Coronary artery (tissue), 2 donors: ENCODE measurements around the gene SPACA4.

Experiments
- DNase-seq: peaks from one replicate; pipeline ENCODE4 v3.0.0-alpha.2; 2017; ENCODE audit warnings: low spot score
- H3K27ac ChIP-seq, 2 donors: fragments of 200-600 bp; sonication (generic); one replicate each; pipeline ENCODE4 v1.5.1; 2016 to 2019
- H3K4me3 ChIP-seq: fragments of 200-600 bp; sonication (generic); 2 replicates; pipeline ENCODE4 v1.5.1; 2016; ENCODE audit warnings: mild to moderate bottlenecking, moderate library complexity
- TF ChIP-seq, protein P1 (sequence below): fragments of 200-600 bp; sonication (generic); IDR thresholded peaks from one replicate; pipeline ENCODE4 v1.5.1; 2019; ENCODE audit warnings: antibody characterized with exemption

The SPACA4 gene

GRCh38 chr19:48596679-48597465, 9.7 kb upstream of the SPACA4 start:
- H3K4me3 ChIP-seq: no peak overlapping the region
- no peak for DNase-seq
- H3K27ac ChIP-seq: no peak overlapping the region
- TF ChIP-seq, protein P1, sequence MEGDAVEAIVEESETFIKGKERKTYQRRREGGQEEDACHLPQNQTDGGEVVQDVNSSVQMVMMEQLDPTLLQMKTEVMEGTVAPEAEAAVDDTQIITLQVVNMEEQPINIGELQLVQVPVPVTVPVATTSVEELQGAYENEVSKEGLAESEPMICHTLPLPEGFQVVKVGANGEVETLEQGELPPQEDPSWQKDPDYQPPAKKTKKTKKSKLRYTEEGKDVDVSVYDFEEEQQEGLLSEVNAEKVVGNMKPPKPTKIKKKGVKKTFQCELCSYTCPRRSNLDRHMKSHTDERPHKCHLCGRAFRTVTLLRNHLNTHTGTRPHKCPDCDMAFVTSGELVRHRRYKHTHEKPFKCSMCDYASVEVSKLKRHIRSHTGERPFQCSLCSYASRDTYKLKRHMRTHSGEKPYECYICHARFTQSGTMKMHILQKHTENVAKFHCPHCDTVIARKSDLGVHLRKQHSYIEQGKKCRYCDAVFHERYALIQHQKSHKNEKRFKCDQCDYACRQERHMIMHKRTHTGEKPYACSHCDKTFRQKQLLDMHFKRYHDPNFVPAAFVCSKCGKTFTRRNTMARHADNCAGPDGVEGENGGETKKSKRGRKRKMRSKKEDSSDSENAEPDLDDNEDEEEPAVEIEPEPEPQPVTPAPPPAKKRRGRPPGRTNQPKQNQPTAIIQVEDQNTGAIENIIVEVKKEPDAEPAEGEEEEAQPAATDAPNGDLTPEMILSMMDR: no peak

GRCh38 chr19:48598996-48599700, 7.4 kb upstream of the SPACA4 start:
- Histone ChIP-seq H3K4me3 (no peak overlapping the region), H3K27ac (no peak overlapping the region)
- TF ChIP-seq, protein P1: no peak
- DNase-seq: no peak

DNA sequence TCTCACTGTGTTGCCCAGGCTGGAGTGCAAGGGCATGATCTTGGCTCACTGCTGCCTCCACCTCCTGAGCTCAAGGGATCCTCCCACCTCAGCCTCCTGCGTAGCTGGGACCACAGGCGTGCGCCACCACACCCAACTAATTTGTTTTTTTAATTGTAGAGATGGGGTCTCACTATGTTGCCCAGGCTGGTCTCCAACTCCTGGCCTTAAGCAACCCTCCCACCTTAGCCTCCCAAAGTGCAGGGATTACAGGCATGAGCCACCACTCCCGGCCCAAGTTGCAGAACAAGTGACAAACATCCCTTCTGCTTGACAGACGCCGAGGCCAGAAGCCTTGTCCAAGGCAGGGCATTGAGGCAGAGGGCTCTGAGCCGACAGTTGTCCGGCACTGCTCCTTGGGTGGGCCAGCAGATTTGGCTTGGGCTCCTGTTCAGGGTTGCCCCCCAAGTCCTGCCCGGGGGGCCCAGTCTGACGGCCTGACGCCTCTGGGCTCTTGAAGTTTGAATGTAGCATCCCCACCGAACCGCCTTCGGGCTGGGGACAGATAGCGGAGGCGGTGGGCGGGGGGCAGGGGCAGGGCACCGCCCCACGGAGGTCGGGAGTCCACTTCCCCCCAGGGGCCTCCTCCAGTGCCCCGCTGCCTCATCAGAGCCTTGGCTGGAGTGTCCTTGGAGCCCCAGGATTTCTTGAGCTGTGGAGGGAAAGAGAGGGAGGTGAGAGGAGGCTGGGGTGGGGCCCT, 5.7 kb upstream of the SPACA4 start:
- H3K27ac ChIP-seq: no peak overlapping the region
- TF ChIP-seq, protein P1: no peak
- H3K4me3 ChIP-seq: no peak overlapping the region
- DNase-seq: no peak

DNA sequence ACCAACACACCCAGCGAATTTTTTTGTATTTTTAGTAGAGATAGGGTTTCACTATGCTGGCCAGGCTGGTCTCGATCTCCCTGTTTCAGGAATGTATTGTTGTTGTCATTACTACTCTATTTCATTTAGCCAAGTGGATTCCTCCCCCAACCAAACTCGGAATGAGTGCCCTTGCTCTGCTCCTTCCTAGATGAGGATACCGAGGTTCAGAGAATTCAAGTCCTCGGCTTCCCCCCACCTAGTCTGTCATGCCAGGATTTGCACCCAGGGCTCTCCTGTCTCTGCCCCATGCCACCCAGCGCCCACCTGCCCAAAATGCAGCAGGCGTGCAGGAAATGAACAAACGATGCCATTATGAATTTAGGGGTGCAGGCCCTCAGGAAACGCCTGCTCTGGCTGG, 3.5 kb upstream of the SPACA4 start:
- TF ChIP-seq, protein P1: no peak
- H3K27ac ChIP-seq: no peak overlapping the region
- H3K4me3 ChIP-seq: no peak overlapping the region
- no peak for DNase-seq

GRCh38 chr19:48603449-48603848, 3.1 kb upstream of the SPACA4 start:
- Histone ChIP-seq H3K27ac (no peak overlapping the region), H3K4me3 (no peak overlapping the region)
- DNase-seq: no peak
- TF ChIP-seq, protein P1: no peak

- Histone ChIP-seq H3K4me3 (no peak overlapping the region), H3K27ac (no peak overlapping the region)
- TF ChIP-seq, protein P1: no peak
- DNase-seq: no peak
Observed at GRCh38 chr19:48603850-48604249, 2.7 kb upstream of the SPACA4 start.
